GM12873 (cell line): ENCODE measurements around the gene BFSP1.

Source experiments
- TF ChIP-seq, protein P1 (sequence below): IDR thresholded peaks from 2 replicates; pipeline ENCODE4 v1.5.1; 2012; ENCODE audit warnings: low read depth, mild to moderate bottlenecking, moderate library complexity, low read length, control low read depth; ENCODE audit not compliant: insufficient read depth; ENCODE audit errors: missing control alignments

Gene BFSP1

GRCh38 chr20:17538517-17539170 lies 7.5 kb upstream of the BFSP1 start:
- TF ChIP-seq, protein P1, sequence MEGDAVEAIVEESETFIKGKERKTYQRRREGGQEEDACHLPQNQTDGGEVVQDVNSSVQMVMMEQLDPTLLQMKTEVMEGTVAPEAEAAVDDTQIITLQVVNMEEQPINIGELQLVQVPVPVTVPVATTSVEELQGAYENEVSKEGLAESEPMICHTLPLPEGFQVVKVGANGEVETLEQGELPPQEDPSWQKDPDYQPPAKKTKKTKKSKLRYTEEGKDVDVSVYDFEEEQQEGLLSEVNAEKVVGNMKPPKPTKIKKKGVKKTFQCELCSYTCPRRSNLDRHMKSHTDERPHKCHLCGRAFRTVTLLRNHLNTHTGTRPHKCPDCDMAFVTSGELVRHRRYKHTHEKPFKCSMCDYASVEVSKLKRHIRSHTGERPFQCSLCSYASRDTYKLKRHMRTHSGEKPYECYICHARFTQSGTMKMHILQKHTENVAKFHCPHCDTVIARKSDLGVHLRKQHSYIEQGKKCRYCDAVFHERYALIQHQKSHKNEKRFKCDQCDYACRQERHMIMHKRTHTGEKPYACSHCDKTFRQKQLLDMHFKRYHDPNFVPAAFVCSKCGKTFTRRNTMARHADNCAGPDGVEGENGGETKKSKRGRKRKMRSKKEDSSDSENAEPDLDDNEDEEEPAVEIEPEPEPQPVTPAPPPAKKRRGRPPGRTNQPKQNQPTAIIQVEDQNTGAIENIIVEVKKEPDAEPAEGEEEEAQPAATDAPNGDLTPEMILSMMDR: no peak

GRCh38 chr20:17537959-17538358 lies 6.8 kb upstream of the BFSP1 start:
- TF ChIP-seq, protein P1: no peak

DNA sequence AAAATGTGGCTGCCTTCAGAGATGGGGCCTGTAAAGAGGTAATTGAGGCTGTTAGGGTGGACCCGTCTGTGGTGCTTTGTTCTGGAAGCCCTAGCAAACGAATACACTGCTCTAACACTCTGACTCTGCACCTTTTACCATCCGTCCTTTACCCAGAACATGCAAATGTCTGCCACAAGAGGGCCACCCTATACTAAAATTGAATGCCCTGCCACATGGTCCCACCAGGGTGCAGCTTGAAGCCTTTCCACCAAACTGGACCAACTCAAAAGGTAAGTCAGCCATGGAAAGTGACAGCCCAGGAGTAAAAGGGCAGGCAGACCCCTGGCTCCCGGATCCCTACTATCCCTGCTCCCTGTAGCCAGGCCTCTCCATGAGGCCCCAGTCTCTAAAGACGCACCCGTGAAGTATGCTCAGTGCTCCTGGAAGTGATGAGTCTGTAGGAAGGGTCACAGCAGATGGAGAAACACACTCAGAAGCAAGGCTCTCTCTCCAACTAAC lies 5.8 kb upstream of the BFSP1 start:
- TF ChIP-seq, protein P1: peak; percentile 90

GRCh38 chr20:17534077-17534476 lies 2.9 kb upstream of the BFSP1 start:
- TF ChIP-seq, protein P1: no peak

- TF ChIP-seq, protein P1: no peak
Observed at GRCh38 chr20:17533396-17533795, 2.2 kb upstream of the BFSP1 start.

DNA sequence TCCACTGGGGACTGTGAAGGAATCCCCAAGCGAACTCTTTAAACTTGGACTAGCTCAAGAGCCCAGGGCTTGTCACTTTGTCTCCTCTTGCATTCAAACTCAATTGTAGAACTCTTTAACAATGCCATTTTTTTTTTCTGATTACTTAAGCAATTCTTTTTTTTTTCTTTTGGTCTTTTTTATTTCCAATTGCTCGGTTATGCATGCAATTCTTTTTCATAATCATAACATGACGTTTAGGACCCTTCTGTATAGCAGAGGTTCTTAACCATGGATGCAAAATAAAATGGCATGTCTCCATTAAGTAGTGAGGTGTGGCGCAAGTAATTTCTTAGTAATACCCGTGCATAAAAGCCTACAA lies 466 bp upstream of the BFSP1 start:
- TF ChIP-seq, protein P1: no peak

GRCh38 chr20:17530153-17530552 lies 1.0 kb downstream of the BFSP1 start:
- TF ChIP-seq, protein P1: no peak

DNA sequence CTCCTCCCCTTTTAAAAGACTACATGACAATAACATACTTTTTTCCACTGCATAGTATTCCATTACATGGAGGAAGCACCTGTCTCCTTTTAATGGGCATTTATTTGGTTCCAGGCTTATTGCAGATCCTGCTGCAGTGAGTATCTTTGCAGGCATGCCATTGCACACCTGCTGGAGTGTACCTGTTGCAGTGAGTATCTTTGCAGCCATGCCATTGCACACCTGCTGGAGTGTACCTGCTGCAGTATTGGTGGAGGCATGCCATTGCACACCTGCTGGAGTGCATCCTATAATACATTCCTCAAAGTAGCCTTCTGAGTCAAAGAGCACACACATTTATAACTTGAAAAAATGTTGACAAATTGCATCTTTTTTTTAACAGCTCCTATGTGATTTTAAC lies 1.6 kb downstream of the BFSP1 start:
- TF ChIP-seq, protein P1: no peak
